ENCODE results near the gene GPX5.

GPX5 gene

DNA sequence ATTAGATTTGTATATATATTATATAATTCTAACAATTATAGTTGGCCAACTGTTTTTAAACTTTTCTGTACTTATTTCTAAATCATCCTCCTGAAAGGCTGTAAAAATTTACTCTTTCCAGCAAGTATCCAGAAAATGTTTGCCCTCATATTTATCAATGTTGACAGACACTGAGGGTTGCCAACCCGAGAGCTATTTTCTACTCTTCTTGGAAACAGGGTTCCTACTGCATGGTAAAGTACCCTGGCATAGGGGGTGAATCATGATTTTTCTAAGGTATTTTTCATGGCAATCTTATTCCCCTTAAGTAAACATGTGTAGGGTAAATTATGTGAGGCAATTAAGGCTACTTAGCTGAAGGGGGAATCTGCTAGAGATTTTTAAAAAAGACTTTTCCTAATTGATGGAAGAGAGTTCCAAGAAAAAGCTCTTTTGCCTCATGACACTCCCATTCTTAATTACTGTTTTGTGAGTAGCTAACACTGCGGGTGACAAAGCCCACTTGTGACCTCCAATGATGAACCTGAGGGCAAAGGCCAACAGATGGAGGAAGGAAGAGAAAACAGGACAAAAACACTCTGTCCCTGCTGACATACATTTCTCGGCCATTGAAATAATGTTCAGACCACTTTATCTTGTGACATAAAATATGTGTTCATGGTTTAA lies 37.9 kb downstream of the GPX5 start:
- DNase-seq = no peak

DNA sequence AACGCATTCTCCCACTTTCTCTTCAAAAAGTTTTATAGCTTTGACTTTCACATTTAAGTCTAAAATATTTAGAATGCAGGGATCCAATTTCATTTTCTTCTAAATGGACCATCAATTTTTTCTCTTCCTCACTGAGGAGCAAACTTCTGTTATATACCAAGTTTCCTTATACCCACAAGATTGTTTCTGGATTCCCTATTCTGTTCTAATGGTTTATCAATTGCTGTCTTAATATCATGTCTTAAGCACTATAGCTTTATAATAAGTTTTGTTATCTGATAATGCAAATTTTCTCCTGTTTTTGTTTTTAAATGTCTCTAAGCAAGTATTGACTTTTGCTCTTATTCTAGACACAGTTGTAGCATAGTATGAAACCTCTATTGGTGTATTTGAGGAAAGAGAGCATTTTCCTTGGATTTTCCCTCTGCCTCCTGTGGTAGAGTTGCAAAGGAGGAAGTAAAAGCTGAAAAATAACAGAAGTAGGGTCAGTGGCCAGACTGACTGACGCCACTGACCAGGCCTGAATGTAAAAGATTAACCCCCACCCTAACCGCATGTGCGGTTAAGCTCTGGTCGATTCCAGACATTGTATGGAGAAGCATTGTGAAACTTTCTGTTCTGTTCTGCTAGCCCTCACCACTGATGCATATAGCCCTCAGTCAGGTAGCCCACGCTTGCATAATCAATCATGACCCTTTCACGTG lies 40.3 kb downstream of the GPX5 start:
- no peak for DNase-seq

DNA sequence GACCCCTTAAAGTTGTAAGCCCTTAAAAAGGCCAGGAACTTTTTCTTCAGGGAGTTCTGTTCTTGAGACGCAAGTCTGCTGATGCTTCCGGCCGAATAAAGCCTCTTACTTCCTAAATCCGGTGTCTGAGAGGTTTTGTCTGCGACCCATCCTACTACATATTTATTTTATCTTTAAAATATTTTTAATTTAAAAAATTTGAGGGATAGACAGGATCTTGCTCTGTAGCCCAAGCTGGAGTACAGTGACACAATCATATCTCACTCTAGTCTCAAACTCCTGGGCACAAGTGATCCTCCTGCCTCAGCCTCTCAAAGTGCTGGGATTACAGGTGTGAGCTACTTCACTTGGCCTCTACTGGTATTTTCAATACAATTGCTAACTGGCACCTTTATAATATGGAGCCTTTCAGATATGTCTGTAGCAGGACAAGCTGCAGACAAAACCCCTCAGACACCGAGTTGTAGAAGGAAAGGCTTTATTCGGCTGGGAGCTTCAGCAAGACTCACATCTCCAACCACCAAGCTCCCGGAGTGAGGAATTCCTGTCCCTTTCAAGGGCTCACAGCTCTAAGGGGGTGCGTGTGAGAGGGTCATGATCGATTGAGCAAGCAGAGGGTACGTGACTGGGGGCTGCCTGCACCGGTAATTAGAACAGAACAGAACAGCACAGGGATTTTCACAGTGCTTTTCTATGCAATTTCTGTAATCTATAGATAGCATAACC lies 41.0 kb downstream of the GPX5 start:
- DNase-seq = no peak

DNA sequence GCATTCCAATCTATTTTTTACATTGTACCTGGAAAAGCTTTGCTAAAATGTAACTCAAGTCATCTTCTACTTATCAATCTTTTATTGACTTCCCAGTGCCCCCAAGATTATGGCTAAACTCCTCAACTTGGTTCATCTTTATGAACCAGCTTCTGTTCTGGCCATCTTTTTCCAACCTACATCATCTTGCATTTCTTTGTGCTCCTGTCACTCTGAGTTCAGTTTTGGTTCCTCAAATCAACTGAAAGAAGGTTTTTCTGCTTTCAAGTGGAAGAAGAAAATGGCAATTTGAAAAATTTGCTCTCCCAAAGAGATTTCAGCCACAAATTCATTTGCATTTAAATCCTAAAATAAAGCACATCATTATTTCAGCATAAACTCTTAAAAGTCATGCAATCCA lies 41.8 kb downstream of the GPX5 start:
- no peak for DNase-seq

DNA sequence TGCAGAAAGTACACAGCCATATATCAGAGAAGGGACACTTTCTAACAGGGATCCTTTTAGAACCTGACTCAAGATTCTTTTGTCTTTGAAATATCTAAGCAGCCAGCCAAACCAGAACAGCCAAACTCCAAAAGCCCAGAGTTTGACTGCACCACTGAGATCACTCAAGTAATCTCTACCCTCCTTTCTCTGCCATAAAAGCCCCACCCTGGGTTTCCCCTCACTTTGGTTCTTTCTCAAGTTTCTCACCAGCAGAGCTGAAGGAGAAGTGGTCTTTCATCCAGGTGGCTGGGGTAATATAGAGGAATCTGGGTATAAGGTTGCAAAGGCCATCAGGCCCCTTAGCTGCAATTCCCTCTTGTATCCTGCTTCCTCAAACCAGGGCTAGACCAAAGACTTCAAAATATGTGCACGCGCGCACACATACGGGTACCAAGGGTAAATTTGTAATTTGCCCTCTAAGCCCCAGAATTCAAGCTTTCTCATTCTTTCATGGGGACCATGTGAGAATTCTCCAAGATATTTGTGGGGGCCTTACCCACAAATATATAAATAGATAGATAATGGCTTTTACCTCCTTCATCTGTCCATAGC lies 42.9 kb downstream of the GPX5 start:
- no peak for DNase-seq

DNA sequence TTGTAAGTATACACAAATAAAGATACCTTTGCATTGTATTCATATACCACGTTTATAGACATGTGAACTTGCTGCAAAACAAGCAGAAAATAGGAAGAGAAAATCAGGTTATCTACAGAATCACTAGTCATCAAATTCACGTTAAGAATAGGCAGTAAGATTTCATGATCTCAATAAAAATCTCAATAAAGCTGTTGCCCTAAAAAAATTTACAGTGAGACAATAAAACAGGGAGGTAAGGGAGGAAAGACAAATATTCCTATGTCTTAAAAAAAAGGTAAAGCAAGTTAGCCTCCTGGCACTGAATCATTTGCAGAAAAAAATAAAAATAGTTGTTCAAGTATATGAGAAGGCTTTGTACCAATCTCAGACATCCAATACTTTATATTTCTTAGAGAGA lies 44.1 kb downstream of the GPX5 start:
- DNase-seq = no peak

DNA sequence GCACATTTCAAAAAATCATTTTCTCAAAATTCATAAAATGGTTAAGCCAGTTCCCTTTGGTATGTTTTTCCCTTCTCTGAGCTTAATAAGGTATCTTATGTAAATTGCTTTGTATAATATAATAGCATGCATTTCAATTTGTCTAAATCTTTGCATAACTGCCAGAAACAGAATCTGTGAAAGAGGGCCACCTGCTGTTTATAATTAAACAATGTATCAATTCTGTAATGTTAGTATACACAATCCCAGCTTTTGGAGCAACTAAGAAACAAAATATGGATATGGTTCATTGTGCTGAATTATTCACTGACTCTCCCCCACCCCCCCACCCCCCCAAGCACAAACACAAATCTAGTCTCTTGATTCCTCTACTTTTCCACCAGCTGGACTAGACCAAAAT lies 54.8 kb downstream of the GPX5 start:
- no peak for DNase-seq

DNA sequence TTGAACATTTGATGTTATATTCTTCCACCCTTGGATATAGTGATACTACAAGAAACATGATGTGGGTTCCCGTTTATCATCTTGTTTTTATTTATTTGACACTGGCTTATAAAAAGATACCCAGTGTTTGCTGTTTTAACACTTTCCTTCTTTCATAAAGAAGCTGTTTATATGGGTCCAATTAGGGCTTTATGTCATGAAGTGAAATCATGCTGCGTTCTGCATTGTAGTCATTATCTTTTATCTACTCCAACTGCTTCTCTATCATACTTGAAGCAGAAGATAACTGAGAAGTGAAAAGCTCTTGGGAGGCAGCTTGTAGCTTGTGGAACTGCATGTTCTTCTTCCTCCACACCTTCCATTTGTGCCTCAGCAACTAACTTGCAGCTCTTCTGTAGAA lies 57.8 kb downstream of the GPX5 start:
- no peak for DNase-seq
